NCI-H1694 (cell line): ENCODE measurements around the gene ZNF697.
"Not testable (repeated sequence)": the region's sequence is repeated elsewhere in the genome, so short reads cannot be mapped to it uniquely, and the experiment has no call there.

Experiments used
- DNase-seq: peaks from one replicate; lab custom pipeline; 2025; lab: John Stamatoyannopoulos, UW

The ZNF697 gene

GRCh38 chr1:119631433-119632102 is 16.5 kb downstream of the ZNF697 start:
- peak; percentile 47 for DNase-seq

- no peak for DNase-seq
Observed at GRCh38 chr1:119631086-119631432, 17.0 kb downstream of the ZNF697 start.

- no peak for DNase-seq
Observed at GRCh38 chr1:119626841-119627240, 21.2 kb downstream of the ZNF697 start.

- no peak for DNase-seq
Observed at GRCh38 chr1:119626011-119626545, 22.0 kb downstream of the ZNF697 start.

- DNase-seq, result no peak
Observed at GRCh38 chr1:119623678-119624077, 24.4 kb downstream of the ZNF697 start.

- no peak for DNase-seq
Observed at GRCh38 chr1:119623193-119623515, 24.9 kb downstream of the ZNF697 start.

- DNase-seq, result no peak
Observed at GRCh38 chr1:119622311-119623192, 25.5 kb downstream of the ZNF697 start.

GRCh38 chr1:119621705-119622104 is 26.4 kb downstream of the ZNF697 start:
- no peak for DNase-seq

- no peak for DNase-seq
Observed at GRCh38 chr1:119617751-119618691, 30.0 kb downstream of the ZNF697 start.

- not testable (repeated sequence) for DNase-seq
Observed at GRCh38 chr1:119616748-119617147, 31.3 kb downstream of the ZNF697 start.

GRCh38 chr1:119615100-119615499 is 33.0 kb downstream of the ZNF697 start:
- DNase-seq, result not testable (repeated sequence)

GRCh38 chr1:119613769-119614720 is 34.0 kb downstream of the ZNF697 start:
- DNase-seq, result peak; percentile 84

GRCh38 chr1:119611701-119612113 is 36.4 kb downstream of the ZNF697 start:
- peak; percentile 45 for DNase-seq

GRCh38 chr1:119608816-119609215 is 39.2 kb downstream of the ZNF697 start:
- not testable (repeated sequence) for DNase-seq

GRCh38 chr1:119607087-119607807 is 40.8 kb downstream of the ZNF697 start:
- not testable (repeated sequence) for DNase-seq

GRCh38 chr1:119606394-119606793 is 41.7 kb downstream of the ZNF697 start:
- DNase-seq, result no peak

GRCh38 chr1:119605686-119606085 is 42.4 kb downstream of the ZNF697 start:
- DNase-seq, result no peak

- DNase-seq, result not testable (repeated sequence)
Observed at GRCh38 chr1:119605080-119605479, 43.0 kb downstream of the ZNF697 start.

- DNase-seq, result no peak
Observed at GRCh38 chr1:119603695-119604094, 44.4 kb downstream of the ZNF697 start.

GRCh38 chr1:119603241-119603640 is 44.8 kb downstream of the ZNF697 start:
- DNase-seq, result not testable (repeated sequence)
